ENCODE results near the gene PROX2.

Gene PROX2

DNA sequence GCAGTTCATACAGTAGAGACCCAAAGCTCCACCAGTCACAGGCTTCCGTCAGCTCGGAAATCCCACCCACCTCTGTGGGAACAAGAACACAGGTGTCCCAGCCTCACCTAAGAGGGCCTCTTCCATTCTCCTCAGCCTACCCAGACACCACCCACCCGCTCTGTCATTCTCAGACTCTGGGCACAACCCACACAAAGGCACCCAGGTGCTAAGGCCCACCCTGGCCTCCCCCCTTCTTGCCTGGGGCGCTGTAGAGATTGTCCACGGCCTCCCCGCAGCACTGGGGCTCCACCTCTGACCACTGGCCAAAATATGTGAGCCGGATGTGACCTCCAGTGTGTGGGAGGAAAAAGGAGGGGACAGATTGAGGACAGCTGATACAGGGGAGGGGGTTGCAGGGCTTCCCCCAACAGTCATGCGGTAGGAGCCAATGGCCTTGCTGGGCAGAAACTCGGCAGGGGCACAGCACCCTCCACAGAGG lies 33.0 kb upstream of the PROX2 start:
- no peaks in the 10 kb centered on the region for H4K20me1 ChIP-seq (ENCODE audit: insufficient read depth, low read length)
- no peaks in the 10 kb centered on the region for H3K4me1 ChIP-seq (ENCODE audit: insufficient read depth, low read length, severe bottlenecking)
- no peak overlapping the region for H3K4me2 ChIP-seq (ENCODE audit: low read length)
- H3F3A ChIP-seq (ENCODE audit: insufficient read depth, low read length) = no peaks in the 10 kb centered on the region
- H3K36me3 ChIP-seq (ENCODE audit: insufficient read depth, low read length) = peaks cover 18% of the 10 kb centered on the region; the same call in 1 of the 2 replicates
- H3K9me2 ChIP-seq (ENCODE audit: low read depth, low read length) = no peaks in the 10 kb centered on the region
- no peak overlapping the region for H3K9ac ChIP-seq (ENCODE audit: low read length)
- H3K79me2 ChIP-seq (ENCODE audit: insufficient read depth, low read length) = no peaks in the 10 kb centered on the region
- H3K4me3 ChIP-seq (ENCODE audit: low read depth, low read length, poor library complexity, severe bottlenecking) = no peak overlapping the region
- H3K9me3 ChIP-seq (ENCODE audit: low read length) = no peaks in the 10 kb centered on the region
- no peak overlapping the region for H3K27ac ChIP-seq (ENCODE audit: low read depth, low read length, poor library complexity, severe bottlenecking)
- H3K27me3 ChIP-seq (ENCODE audit: insufficient read depth, low read length) = no peaks in the 10 kb centered on the region; the same call in 1 of the 2 replicates
- TF ChIP-seq, protein P1, sequence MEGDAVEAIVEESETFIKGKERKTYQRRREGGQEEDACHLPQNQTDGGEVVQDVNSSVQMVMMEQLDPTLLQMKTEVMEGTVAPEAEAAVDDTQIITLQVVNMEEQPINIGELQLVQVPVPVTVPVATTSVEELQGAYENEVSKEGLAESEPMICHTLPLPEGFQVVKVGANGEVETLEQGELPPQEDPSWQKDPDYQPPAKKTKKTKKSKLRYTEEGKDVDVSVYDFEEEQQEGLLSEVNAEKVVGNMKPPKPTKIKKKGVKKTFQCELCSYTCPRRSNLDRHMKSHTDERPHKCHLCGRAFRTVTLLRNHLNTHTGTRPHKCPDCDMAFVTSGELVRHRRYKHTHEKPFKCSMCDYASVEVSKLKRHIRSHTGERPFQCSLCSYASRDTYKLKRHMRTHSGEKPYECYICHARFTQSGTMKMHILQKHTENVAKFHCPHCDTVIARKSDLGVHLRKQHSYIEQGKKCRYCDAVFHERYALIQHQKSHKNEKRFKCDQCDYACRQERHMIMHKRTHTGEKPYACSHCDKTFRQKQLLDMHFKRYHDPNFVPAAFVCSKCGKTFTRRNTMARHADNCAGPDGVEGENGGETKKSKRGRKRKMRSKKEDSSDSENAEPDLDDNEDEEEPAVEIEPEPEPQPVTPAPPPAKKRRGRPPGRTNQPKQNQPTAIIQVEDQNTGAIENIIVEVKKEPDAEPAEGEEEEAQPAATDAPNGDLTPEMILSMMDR (IDR thresholded peaks at IDR 0.05; ENCODE audit: low read length) = no peak
- TF ChIP-seq EZH2 (IDR thresholded peaks at IDR 0.05; ENCODE audit: borderline replicate concordance, low read length) = no peak
- no peak overlapping the region for H2AFZ ChIP-seq (ENCODE audit: low read length)

DNA sequence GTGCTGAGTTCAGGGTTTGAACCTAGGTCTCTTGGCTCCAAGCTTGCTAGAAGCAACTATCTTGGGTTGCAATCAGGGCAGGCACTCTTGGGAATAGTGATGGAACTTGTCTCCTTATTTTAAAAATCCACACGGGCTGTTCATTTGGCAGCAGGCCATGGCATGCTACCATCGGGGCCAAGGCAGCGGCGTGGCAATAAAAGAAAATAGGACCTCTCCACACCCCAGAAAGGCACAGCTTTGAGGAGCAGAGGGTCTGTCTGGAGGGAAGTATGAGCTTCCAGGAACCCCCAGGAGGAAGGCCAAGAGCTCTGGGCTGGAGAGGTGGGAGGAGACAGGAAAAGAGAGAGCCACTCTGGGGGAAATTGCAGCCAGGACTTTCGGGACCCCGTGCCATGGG lies 31.8 kb upstream of the PROX2 start:
- Histone ChIP-seq H3K27ac (ENCODE audit: low read depth, low read length, poor library complexity, severe bottlenecking) (no peak overlapping the region), H3K9ac (ENCODE audit: low read length) (no peak overlapping the region), H3K79me2 (ENCODE audit: insufficient read depth, low read length) (no peaks in the 10 kb centered on the region), H2AFZ (ENCODE audit: low read length) (no peak overlapping the region), H4K20me1 (ENCODE audit: insufficient read depth, low read length) (no peaks in the 10 kb centered on the region), H3K36me3 (ENCODE audit: insufficient read depth, low read length) (peaks cover 29% of the 10 kb centered on the region), H3K4me1 (ENCODE audit: insufficient read depth, low read length, severe bottlenecking) (no peaks in the 10 kb centered on the region), H3K9me3 (ENCODE audit: low read length) (no peaks in the 10 kb centered on the region), H3F3A (ENCODE audit: insufficient read depth, low read length) (no peaks in the 10 kb centered on the region), H3K27me3 (ENCODE audit: insufficient read depth, low read length) (no peaks in the 10 kb centered on the region; the same call in 1 of the 2 replicates), H3K4me2 (ENCODE audit: low read length) (no peak overlapping the region), H3K4me3 (ENCODE audit: low read depth, low read length, poor library complexity, severe bottlenecking) (no peak overlapping the region), H3K9me2 (ENCODE audit: low read depth, low read length) (no peaks in the 10 kb centered on the region)
- TF ChIP-seq, protein P1 (IDR thresholded peaks at IDR 0.05; ENCODE audit: low read length) = no peak
- TF ChIP-seq EZH2 (IDR thresholded peaks at IDR 0.05; ENCODE audit: borderline replicate concordance, low read length) = no peak

- Histone ChIP-seq H3F3A (ENCODE audit: insufficient read depth, low read length) (no peaks in the 10 kb centered on the region), H2AFZ (ENCODE audit: low read length) (no peak overlapping the region), H3K27ac (ENCODE audit: low read depth, low read length, poor library complexity, severe bottlenecking) (no peak overlapping the region), H4K20me1 (ENCODE audit: insufficient read depth, low read length) (no peaks in the 10 kb centered on the region), H3K4me3 (ENCODE audit: low read depth, low read length, poor library complexity, severe bottlenecking) (no peak overlapping the region), H3K79me2 (ENCODE audit: insufficient read depth, low read length) (no peaks in the 10 kb centered on the region), H3K9ac (ENCODE audit: low read length) (no peak overlapping the region), H3K4me1 (ENCODE audit: insufficient read depth, low read length, severe bottlenecking) (no peaks in the 10 kb centered on the region), H3K27me3 (ENCODE audit: insufficient read depth, low read length) (no peaks in the 10 kb centered on the region; the same call in 1 of the 2 replicates), H3K9me2 (ENCODE audit: low read depth, low read length) (no peaks in the 10 kb centered on the region), H3K4me2 (ENCODE audit: low read length) (no peak overlapping the region), H3K9me3 (ENCODE audit: low read length) (no peaks in the 10 kb centered on the region), H3K36me3 (ENCODE audit: insufficient read depth, low read length) (peaks cover 36% of the 10 kb centered on the region)
- TF ChIP-seq, protein P1 (IDR thresholded peaks at IDR 0.05; ENCODE audit: low read length) = peak; percentile 36; the same call in 1 of the 2 replicates
- TF ChIP-seq EZH2 (IDR thresholded peaks at IDR 0.05; ENCODE audit: borderline replicate concordance, low read length) = no peak
Measured at GRCh38 chr14:74906925-74907521, 31.1 kb upstream of the PROX2 start.

All from OCI-LY1 (cell line).